IMR-90 (cell line): ENCODE data around the gene CD72. TPM values are rescaled to one million over a fixed set of nuclear protein-coding genes. Genes with fewer than 3 reads are reported as not detected.

Experiments
- ATAC-seq: fragments of 200-7000 bp; cut with Tn5 transposase; 2 replicates; pipeline ENCODE4 v1.9.1; 2020; ENCODE audit warnings: low read depth, mild to moderate bottlenecking, moderate library complexity
- BruUV-seq: library from RNA; stranded (reverse); fragments of 400-500 nt; replicated peaks from 2 replicates; lab custom pipeline; 2021; lab: Mats Ljungman, UMichigan
- CTCF ChIA-PET: fragments of 300-600 bp; formaldehyde crosslinking; extraction: SDS; loops from one replicate; lab custom pipeline; 2021; ENCODE audit warnings: antibody characterized with exemption; lab: Yijun Ruan, JAX
- POLR2A ChIA-PET: fragments of 300-600 bp; sonication (Branson Sonifier 250); formaldehyde crosslinking; loops from one replicate; lab custom pipeline; 2022; ENCODE audit warnings: antibody characterized with exemption; ENCODE audit not compliant: unreplicated experiment; lab: Charles Lee
- DNase-seq: peaks from one replicate; pipeline ENCODE4 v3.0.0; 2013
- H2AFZ ChIP-seq: replicated peaks from 2 replicates; pipeline ENCODE3; 2013; ENCODE audit warnings: low read length, mild to moderate bottlenecking; ENCODE audit not compliant: poor library complexity
- H2AK5ac ChIP-seq: 2 replicates; pipeline ENCODE4 v1.6.1; 2013; ENCODE audit warnings: low read depth, low read length, inconsistent platforms
- H2AK9ac ChIP-seq: replicated peaks from 2 replicates; pipeline ENCODE3; 2013; ENCODE audit warnings: mild to moderate bottlenecking, low read depth, low read length, moderate library complexity; ENCODE audit not compliant: poor library complexity
- H2BK120ac ChIP-seq: 2 replicates; pipeline ENCODE4 v1.6.1; 2013; ENCODE audit warnings: low read depth, low read length, inconsistent platforms
- H2BK15ac ChIP-seq: 3 replicates; pipeline ENCODE4 v1.6.1; 2013; ENCODE audit warnings: low read depth, low read length, inconsistent platforms
- H2BK20ac ChIP-seq: 2 replicates; pipeline ENCODE4 v1.6.1; 2013; ENCODE audit warnings: low read depth, mild to moderate bottlenecking, inconsistent platforms, low read length, moderate library complexity
- H2BK5ac ChIP-seq: 2 replicates; pipeline ENCODE4 v1.6.1; 2013; ENCODE audit warnings: mild to moderate bottlenecking, low read depth, low read length, inconsistent platforms; ENCODE audit not compliant: poor library complexity, severe bottlenecking
- H3K14ac ChIP-seq: replicated peaks from 2 replicates; pipeline ENCODE4 v1.6.1; 2013; ENCODE audit warnings: low read depth, low read length, inconsistent platforms
- H3K18ac ChIP-seq: 2 replicates; pipeline ENCODE4 v1.6.1; 2013; ENCODE audit warnings: low read depth, low read length, control low read depth
- H3K23ac ChIP-seq: 2 replicates; pipeline ENCODE4 v1.6.1; 2013; ENCODE audit warnings: low read depth, low read length, inconsistent platforms
- H3K27ac ChIP-seq: 2 replicates; pipeline ENCODE4 v1.5.1; 2013; ENCODE audit warnings: mild to moderate bottlenecking, control low read depth, low read length; ENCODE audit not compliant: insufficient read depth
- H3K27me3 ChIP-seq: 2 replicates; pipeline ENCODE4 v1.6.1; 2013; ENCODE audit warnings: low read length; ENCODE audit not compliant: control insufficient read depth, insufficient read depth
- H3K36me3 ChIP-seq: 2 replicates; pipeline ENCODE4 v1.6.1; 2013; ENCODE audit warnings: low read length, mixed read lengths; ENCODE audit not compliant: control insufficient read depth, insufficient read depth
- H3K4ac ChIP-seq: 2 replicates; pipeline ENCODE4 v1.6.1; 2013; ENCODE audit warnings: low read depth, low read length, inconsistent platforms
- H3K4me1 ChIP-seq: 2 replicates; pipeline ENCODE4 v1.6.1; 2013; ENCODE audit warnings: low read length, mixed read lengths; ENCODE audit not compliant: control insufficient read depth, insufficient read depth
- H3K4me2 ChIP-seq: 2 replicates; pipeline ENCODE4 v1.6.1; 2013; ENCODE audit warnings: low read depth, mild to moderate bottlenecking, control low read depth, low read length, moderate library complexity
- H3K4me3 ChIP-seq: 2 replicates; pipeline ENCODE4 v1.5.1; 2013; ENCODE audit warnings: low read depth, mild to moderate bottlenecking, control low read depth, low read length, moderate library complexity; ENCODE audit not compliant: insufficient read depth
- H3K56ac ChIP-seq: 2 replicates; pipeline ENCODE4 v1.6.1; 2013; ENCODE audit warnings: low read length, inconsistent platforms; ENCODE audit not compliant: insufficient read depth; ENCODE audit errors: extremely low read depth
- H3K79me1 ChIP-seq, 2 experiments: 2 replicates each; pipeline ENCODE4 v1.6.1; 2013; ENCODE audit warnings: low read length in 2 of 2, inconsistent platforms in 1 of 2, low read depth in 1 of 2
- H3K9ac ChIP-seq: 2 replicates; pipeline ENCODE4 v1.6.1; 2013; ENCODE audit warnings: low read depth, low read length, control low read depth
- H3K9me1 ChIP-seq: 2 replicates; pipeline ENCODE4 v1.6.1; 2013; ENCODE audit warnings: low read length, inconsistent platforms; ENCODE audit not compliant: insufficient read depth
- H3K9me3 ChIP-seq: 2 replicates; pipeline ENCODE4 v1.6.1; 2013; ENCODE audit warnings: low read length; ENCODE audit not compliant: control insufficient read depth, insufficient read depth
- H4K20me1 ChIP-seq: 2 replicates; pipeline ENCODE4 v1.6.1; 2013; ENCODE audit warnings: low read length, inconsistent platforms; ENCODE audit not compliant: insufficient read depth
- H4K5ac ChIP-seq: 2 replicates; pipeline ENCODE4 v1.6.1; 2013; ENCODE audit warnings: mild to moderate bottlenecking, low read depth, low read length, control low read depth
- H4K8ac ChIP-seq, 2 experiments: 2 replicates each; pipeline ENCODE4 v1.6.1; 2013; ENCODE audit warnings: low read depth in 2 of 2, low read length in 2 of 2, control low read depth in 1 of 2, inconsistent platforms in 1 of 2
- H4K91ac ChIP-seq: 2 replicates; pipeline ENCODE4 v1.6.1; 2013; ENCODE audit warnings: low read depth, low read length, inconsistent platforms; ENCODE audit not compliant: insufficient read depth
- BHLHE40 ChIP-seq: fragments of 150-350 bp; IDR thresholded peaks from 2 replicates; pipeline ENCODE4 v1.6.1; 2016; ENCODE audit warnings: mild to moderate bottlenecking, low read depth, low read length
- CEBPB ChIP-seq: IDR thresholded peaks from 2 replicates; pipeline ENCODE4 v1.6.1; 2012; ENCODE audit warnings: low read depth, low read length, improper control_type of control experiment
- CHD1 ChIP-seq: IDR thresholded peaks from 2 replicates; pipeline ENCODE4 v1.6.1; 2012; ENCODE audit warnings: low read depth, low read length, improper control_type of control experiment
- ELK1 ChIP-seq: fragments of 150-350 bp; IDR thresholded peaks from 2 replicates; pipeline ENCODE4 v1.6.1; 2016; ENCODE audit warnings: low read depth, mild to moderate bottlenecking, low read length, moderate library complexity, borderline replicate concordance
- FOS ChIP-seq: fragments of 150-350 bp; IDR thresholded peaks from 2 replicates; pipeline ENCODE4 v1.6.1; 2016; ENCODE audit warnings: low read depth, low read length
- MAFK ChIP-seq: IDR thresholded peaks from 2 replicates; pipeline ENCODE4 v1.6.1; 2012; ENCODE audit warnings: low read depth, low read length, improper control_type of control experiment
- MAZ ChIP-seq: IDR thresholded peaks from 2 replicates; pipeline ENCODE4 v1.6.1; 2012; ENCODE audit warnings: low read depth, mild to moderate bottlenecking, low read length, improper control_type of control experiment, moderate library complexity, borderline replicate concordance
- MXI1 ChIP-seq: IDR thresholded peaks from 2 replicates; pipeline ENCODE4 v1.6.1; 2012; ENCODE audit warnings: low read depth, mild to moderate bottlenecking, low read length, moderate library complexity, borderline replicate concordance
- NFE2L2 ChIP-seq: fragments of 150-350 bp; IDR thresholded peaks from 2 replicates; pipeline ENCODE4 v1.6.1; 2016; ENCODE audit warnings: low read depth, mild to moderate bottlenecking, low read length
- POLR2A ChIP-seq: IDR thresholded peaks from 2 replicates; pipeline ENCODE4 v1.6.1; 2012; ENCODE audit warnings: mild to moderate bottlenecking, low read depth, low read length
- RCOR1 ChIP-seq: IDR thresholded peaks from 2 replicates; pipeline ENCODE4 v1.6.1; 2012; ENCODE audit warnings: mild to moderate bottlenecking, low read length, improper control_type of control experiment; ENCODE audit not compliant: insufficient replicate concordance
- RFX5 ChIP-seq: IDR thresholded peaks from 2 replicates; pipeline ENCODE4 v1.8.0; 2012; ENCODE audit warnings: low read depth, mild to moderate bottlenecking, low read length, moderate library complexity
- SMC3 ChIP-seq: fragments of 150-350 bp; IDR thresholded peaks from 2 replicates; pipeline ENCODE4 v1.6.1; 2016; ENCODE audit warnings: low read depth, mild to moderate bottlenecking, antibody characterized with exemption, low read length, moderate library complexity
- WGBS, 2 experiments: methylation state at CpG; one replicate each; pipeline versions ENCODE4 v1.1.5 to v1.1.7; 2013; ENCODE audit warnings: missing lambda C conversion rate in 2 of 2; ENCODE audit not compliant: insufficient read length in 1 of 2; ENCODE audit errors: extremely low coverage in 2 of 2; 5-methylcytosine and 5-hydroxymethylcytosine counted together
- dilution Hi-C: fragments of 300-500 bp; cut with HindIII; formaldehyde crosslinking; loops from one replicate; pipeline ENCODE4 v1.14.3; 2018; ENCODE audit warnings: low sequenced_read_pairs; ENCODE audit not compliant: unreplicated experiment
- in situ Hi-C: fragments of 300-500 bp; cut with MboI; formaldehyde crosslinking; loops from 3 replicates; pipeline ENCODE4 v1.14.3; 2019; ENCODE audit warnings: low sequenced_read_pairs, inconsistent platforms, mixed read lengths
- intact Hi-C: fragments of 100-400 bp; cut with micrococcal nuclease; formaldehyde crosslinking; loops from 2 replicates; pipeline ENCODE4 v1.10.0; 2022
- polyA plus RNA-seq, 3 experiments: library from polyadenylated mRNA; depleted of rRNA; stranded (reverse); fragments of >200 nt; gene quantifications; 2 replicates each; pipeline ENCODE4 v1.2.3, GENCODE V29; 2012; ENCODE audit warnings: low replicate concordance in 1 of 3
- total RNA-seq: library from RNA; depleted of rRNA; stranded (reverse); fragments of >200 nt; gene quantifications from 2 replicates; pipeline ENCODE4 v1.2.3, GENCODE V29; 2012
- TF ChIP-seq, protein P1 (sequence below): conservative IDR thresholded peaks from 2 replicates; pipeline ENCODE4 v1.5.1; 2012; ENCODE audit warnings: mild to moderate bottlenecking, low read depth, low read length, improper control_type of control experiment

CD72 gene
- total and polyA plus RNA-seq, 2 of the 4 experiments (the other 2 are of a cell fraction): 0.36 to 0.58 TPM

DNA sequence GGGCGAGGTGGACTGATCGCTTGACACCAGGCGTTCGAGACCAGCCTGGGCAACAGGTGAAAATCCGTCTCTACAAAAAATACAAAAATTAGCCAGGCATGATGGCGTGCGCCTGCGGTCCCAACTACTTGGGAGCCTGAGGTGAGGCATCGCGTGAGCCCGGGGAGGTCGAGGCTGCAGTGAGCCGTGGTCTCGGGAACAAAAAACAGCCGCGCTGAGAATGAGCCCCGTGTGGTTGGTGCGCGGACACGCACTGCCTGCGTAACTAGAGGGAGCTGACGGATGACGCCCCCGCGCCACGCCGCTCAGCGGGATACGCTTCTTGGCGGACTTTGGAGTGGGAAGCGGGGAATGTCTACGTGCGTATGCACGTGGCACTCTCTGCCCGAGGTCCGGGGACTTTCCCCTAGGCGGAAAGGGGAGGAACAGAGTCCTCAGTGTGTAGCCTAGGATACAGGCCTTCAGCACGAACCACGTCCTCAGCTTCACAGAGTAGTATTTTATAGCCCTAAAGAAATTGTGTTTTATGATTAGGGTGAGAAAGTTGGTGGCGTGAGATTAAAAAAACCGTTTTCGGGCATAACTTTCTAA, 39.4 kb upstream of the CD72 start, which contains the start of gene RMRP:
Gene RMRP, minus strand, starts transcription at position 474 of the 591 bp plus-strand sequence.
- peak within 1 kb of the TSS; percentile 93 for H2BK5ac ChIP-seq
- peak within 1 kb of the TSS; percentile 90 for H2BK120ac ChIP-seq
- no peaks in the 10 kb centered on the region for H3K27me3 ChIP-seq
- H3K4me2 ChIP-seq: peak within 1 kb of the TSS; percentile 70
- H2BK20ac ChIP-seq: peak within 1 kb of the TSS; percentile 87
- peaks cover 11% of the 10 kb centered on the region for H3K36me3 ChIP-seq
- H3K79me1 ChIP-seq: peaks cover 15 to 37% of the 10 kb centered on the region in 2 experiments; a peak in 3 of 4 replicates
- H3K14ac ChIP-seq: peak within 1 kb of the TSS; percentile 94
- DNase-seq (peak; percentile 100), ATAC-seq (peak; percentile 86)
- WGBS, 2 experiments: 1% methylated on average over 21 of the region's 42 CpGs; no CpG with 5 or more reads in 1 of the 2 experiments
- peak within 1 kb of the TSS; percentile 93 for H2AFZ ChIP-seq
- peak within 1 kb of the TSS; percentile 78 for H3K23ac ChIP-seq
- dilution Hi-C loops (no loop called here), in situ Hi-C loops (loop anchor here (10.0 kb wide), 1 partner anchor 153 kb away; no protein-coding TSS in a partner anchor), intact Hi-C loops (loop anchor here (1.0 to 10.0 kb wide), 5 partner anchors 35 to 173 kb away; partner anchors contain the start of genes HINT2 and SPAG8)
- BruUV-seq: no TSS peak
- peak within 1 kb of the TSS; percentile 92 for H2AK9ac ChIP-seq
- ChIA-PET POLR2A (interaction anchor here (0.5 to 1.3 kb wide), 4 partner anchors 25 to 70 kb away, joined by 3 to 7 read pairs (median 6); no protein-coding TSS in a partner anchor), CTCF (interaction anchor here (0.9 to 3.1 kb wide), 7 partner anchors 9 to 75 kb away, joined by 3 to 19 read pairs (median 3); partner anchors contain the start of genes CA9, CREB3 and TLN1)
- H2BK15ac ChIP-seq: peak within 1 kb of the TSS; percentile 31; the same call in 2 of the 3 replicates
- peaks cover 10% of the 10 kb centered on the region for H3K4me1 ChIP-seq
- peak within 1 kb of the TSS; percentile 82 for H3K56ac ChIP-seq
- H4K5ac ChIP-seq: peak within 1 kb of the TSS; percentile 87
- peak within 1 kb of the TSS; percentile 92 for H3K4ac ChIP-seq
- peak within 1 kb of the TSS; percentile 88 for H3K27ac ChIP-seq
- peak within 1 kb of the TSS; percentile 14 to 93 for H4K8ac ChIP-seq
- H3K9me3 ChIP-seq: no peaks in the 10 kb centered on the region
- peaks cover 6% of the 10 kb centered on the region for H3K9me1 ChIP-seq
- H2AK5ac ChIP-seq: peak within 1 kb of the TSS; percentile 57
- peak within 1 kb of the TSS; percentile 78 for H3K4me3 ChIP-seq
- peak within 1 kb of the TSS; percentile 84 for H3K18ac ChIP-seq
- H3K9ac ChIP-seq: peak within 1 kb of the TSS; percentile 85
- peaks cover 3% of the 10 kb centered on the region; the same call in 1 of the 2 replicates for H4K20me1 ChIP-seq
- peak within 1 kb of the TSS; percentile 89 for H4K91ac ChIP-seq
- peak; percentile 90 for TF ChIP-seq BHLHE40
- no peak; the same call in 1 of the 2 replicates for TF ChIP-seq POLR2A
- TF ChIP-seq MAFK: no peak
- 0 out of 2 replicates have a peak, but pooled peaks have one; percentile 10 for TF ChIP-seq CEBPB
- TF ChIP-seq FOS: peak; percentile 84
- no peak for TF ChIP-seq RCOR1
- TF ChIP-seq NFE2L2: peak; percentile 21; the same call in 1 of the 2 replicates
- peak; percentile 38; the same call in 1 of the 2 replicates for TF ChIP-seq MAZ
- TF ChIP-seq MXI1: peak; percentile 95
- TF ChIP-seq SMC3: no peak; the same call in 1 of the 2 replicates
- TF ChIP-seq CHD1: no peak; the same call in 1 of the 2 replicates
- TF ChIP-seq, protein P1, sequence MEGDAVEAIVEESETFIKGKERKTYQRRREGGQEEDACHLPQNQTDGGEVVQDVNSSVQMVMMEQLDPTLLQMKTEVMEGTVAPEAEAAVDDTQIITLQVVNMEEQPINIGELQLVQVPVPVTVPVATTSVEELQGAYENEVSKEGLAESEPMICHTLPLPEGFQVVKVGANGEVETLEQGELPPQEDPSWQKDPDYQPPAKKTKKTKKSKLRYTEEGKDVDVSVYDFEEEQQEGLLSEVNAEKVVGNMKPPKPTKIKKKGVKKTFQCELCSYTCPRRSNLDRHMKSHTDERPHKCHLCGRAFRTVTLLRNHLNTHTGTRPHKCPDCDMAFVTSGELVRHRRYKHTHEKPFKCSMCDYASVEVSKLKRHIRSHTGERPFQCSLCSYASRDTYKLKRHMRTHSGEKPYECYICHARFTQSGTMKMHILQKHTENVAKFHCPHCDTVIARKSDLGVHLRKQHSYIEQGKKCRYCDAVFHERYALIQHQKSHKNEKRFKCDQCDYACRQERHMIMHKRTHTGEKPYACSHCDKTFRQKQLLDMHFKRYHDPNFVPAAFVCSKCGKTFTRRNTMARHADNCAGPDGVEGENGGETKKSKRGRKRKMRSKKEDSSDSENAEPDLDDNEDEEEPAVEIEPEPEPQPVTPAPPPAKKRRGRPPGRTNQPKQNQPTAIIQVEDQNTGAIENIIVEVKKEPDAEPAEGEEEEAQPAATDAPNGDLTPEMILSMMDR: peak; percentile 20; the same call in 1 of the 2 replicates
- no peak for TF ChIP-seq RFX5
- no peak for TF ChIP-seq ELK1
